GM12878 (cell line): Measurements from ENCODE around the gene NUDT1. TPM values are rescaled to one million over a fixed set of nuclear protein-coding genes. Genes with fewer than 3 reads are reported as not detected.

Source experiments
- ATAC-seq: fragments of 200-7000 bp; cut with Tn5 transposase; 3 replicates; pipeline ENCODE4 v1.9.1; 2020; ENCODE audit warnings: mild to moderate bottlenecking, moderate library complexity
- BruUV-seq: library from RNA; stranded (reverse); fragments of 400-500 nt; replicated peaks from 2 replicates; lab custom pipeline; 2021; lab: Mats Ljungman, UMichigan
- CTCF ChIA-PET: fragments of 300-600 bp; sonication (Branson Sonifier 250); formaldehyde crosslinking; extraction: SDS; loops from one replicate; lab custom pipeline; 2021; ENCODE audit warnings: inconsistent platforms; lab: Yijun Ruan, JAX
- POLR2A ChIA-PET: fragments of 350-600 bp; formaldehyde crosslinking; extraction: SDS; loops from one replicate; lab custom pipeline; 2021; ENCODE audit warnings: inconsistent platforms; lab: Charles Lee
- RAD21 ChIA-PET: fragments of 300-600 bp; sonication (Branson Sonifier 250); formaldehyde crosslinking; loops from one replicate; lab custom pipeline; 2023; ENCODE audit warnings: antibody characterized with exemption; ENCODE audit not compliant: unreplicated experiment; lab: Charles Lee
- SMC1A ChIA-PET: fragments of 300-600 bp; sonication (Branson Sonifier 250); formaldehyde crosslinking; loops from one replicate; lab custom pipeline; 2023; ENCODE audit not compliant: unreplicated experiment, uncharacterized antibody; lab: Charles Lee
- DNase-seq: peaks from one replicate; pipeline ENCODE4 v3.0.0-alpha.2; 2011; ENCODE audit warnings: low read depth, low spot score
- FAIRE-seq: peaks from 3 replicates; lab custom pipeline; 2011; peaks lifted over from hg19 to GRCh38; lab: Jason Lieb, UNC
- H2AFZ ChIP-seq: 2 replicates; pipeline ENCODE4 v1.6.0; 2011; ENCODE audit warnings: low read depth, low read length, control low read depth; ENCODE audit not compliant: control insufficient read depth
- H3K27ac ChIP-seq: 2 replicates; pipeline ENCODE4 v1.5.1; 2011; ENCODE audit warnings: control low read depth; ENCODE audit not compliant: control insufficient read depth, insufficient read depth
- H3K27me3 ChIP-seq, 2 experiments: replicated peaks in 1 of 2; 2 replicates each; pipeline versions ENCODE4 v1.6.0 to v1.6.1; 2011; ENCODE audit warnings: low read length in 1 of 2; ENCODE audit not compliant: control insufficient read depth in 2 of 2, insufficient read depth in 2 of 2
- H3K36me3 ChIP-seq, 2 experiments: 2 replicates each; pipeline ENCODE4 v1.5.1; 2011; ENCODE audit warnings: low read length in 1 of 2; ENCODE audit not compliant: control insufficient read depth in 2 of 2, insufficient read depth in 2 of 2
- H3K4me1 ChIP-seq: 2 replicates; pipeline ENCODE4 v1.6.1; 2011; ENCODE audit warnings: mild to moderate bottlenecking, low read length, moderate library complexity, mixed read lengths; ENCODE audit not compliant: control insufficient read depth, insufficient read depth
- H3K4me2 ChIP-seq: 2 replicates; pipeline ENCODE4 v1.6.0; 2011; ENCODE audit warnings: control low read depth; ENCODE audit not compliant: control insufficient read depth, insufficient read depth
- H3K4me3 ChIP-seq: fragments of 200-600 bp; sonication (generic); 2 replicates; pipeline ENCODE4 v1.5.1; 2016
- H3K79me2 ChIP-seq: 2 replicates; pipeline ENCODE4 v1.6.0; 2011; ENCODE audit warnings: low read length; ENCODE audit not compliant: control insufficient read depth, insufficient read depth
- H3K9ac ChIP-seq: 2 replicates; pipeline ENCODE4 v1.8.0; 2011; ENCODE audit warnings: low read length, control low read depth, mixed read lengths; ENCODE audit not compliant: control insufficient read depth, insufficient read depth
- H3K9me3 ChIP-seq: replicated peaks from 3 replicates; pipeline ENCODE4 v1.5.1; 2011; ENCODE audit warnings: mild to moderate bottlenecking, low read length; ENCODE audit not compliant: control insufficient read depth, insufficient read depth
- H4K20me1 ChIP-seq: 2 replicates; pipeline ENCODE4 v1.6.0; 2011; ENCODE audit not compliant: control insufficient read depth, insufficient read depth
- ATF7 ChIP-seq: fragments of 450-650 bp; IDR thresholded peaks from 2 replicates; pipeline ENCODE4 v1.6.1; 2016; ENCODE audit warnings: low read depth, mild to moderate bottlenecking
- BHLHE40 ChIP-seq, 2 experiments: fragments of 450-650 bp in 1 of 2; IDR thresholded peaks; 2 replicates each; pipeline ENCODE4 v1.6.1; 2011 to 2017; ENCODE audit warnings: low read depth in 2 of 2, borderline replicate concordance in 1 of 2, improper control_type of control experiment in 1 of 2, low read length in 1 of 2, mild to moderate bottlenecking in 1 of 2
- DPF2 ChIP-seq: fragments of 450-650 bp; IDR thresholded peaks from 2 replicates; pipeline ENCODE4 v1.6.1; 2017; ENCODE audit warnings: mild to moderate bottlenecking
- SPI1 ChIP-seq: IDR thresholded peaks from 2 replicates; pipeline ENCODE4 v1.6.1; 2011; ENCODE audit warnings: low read depth, mild to moderate bottlenecking, low read length, moderate library complexity, borderline replicate concordance; ENCODE audit not compliant: insufficient read depth
- SRF ChIP-seq, 2 experiments: IDR thresholded peaks; 2 replicates each; pipeline ENCODE4 v1.6.1; 2011; ENCODE audit warnings: low read depth in 2 of 2, low read length in 2 of 2, mild to moderate bottlenecking in 1 of 2, moderate library complexity in 1 of 2
- TCF7 ChIP-seq: IDR thresholded peaks from 2 replicates; pipeline ENCODE4 v1.6.1; 2014; ENCODE audit warnings: antibody characterized with exemption, borderline replicate concordance
- WGBS: methylation state at CpG from one replicate; pipeline ENCODE4 v1.1.6; 2016; ENCODE audit warnings: low lambda C conversion rate; ENCODE audit not compliant: insufficient replicate concordance, insufficient coverage; ENCODE audit errors: missing lambda C conversion rate; 5-methylcytosine and 5-hydroxymethylcytosine counted together
- in situ Hi-C: fragments of 300-500 bp; cut with MboI; formaldehyde crosslinking; loops from 9 replicates; pipeline ENCODE4 v1.14.3; 2018; ENCODE audit warnings: mixed read lengths
- intact Hi-C: fragments of 100-400 bp; cut with micrococcal nuclease; formaldehyde crosslinking; loops from one replicate; pipeline ENCODE4 v1.14.2; 2022; ENCODE audit not compliant: unreplicated experiment
- polyA plus RNA-seq, 11 experiments: library from polyadenylated mRNA; depleted of rRNA in 4 of 11; unstranded in 6 of 11; stranded (reverse) in 5 of 11; fragments of >200 nt; fragmentation: Nextera tagmentation in 4 of 11; fragmentation: Illumina TruSeq in 1 of 11; extraction: Ambion mirVana in 4 of 11; extraction: Trizol in 1 of 11; gene quantifications; 1 replicate in 1 of 11; 2 replicates in 10 of 11; pipeline versions ENCODE4 v1.2.1 to v1.2.3, GENCODE V29; 2011 to 2016; ENCODE audit warnings: inconsistent platforms in 2 of 11, missing spikeins in 2 of 11, low read depth in 1 of 11
- total RNA-seq, 4 experiments: library from RNA; depleted of rRNA in 3 of 4; stranded (reverse); fragments of >200 nt in 3 of 4; fragmentation: Illumina TruSeq in 1 of 4; extraction: Trizol in 1 of 4; gene quantifications; 2 replicates each; pipeline versions ENCODE4 v1.2.1 to v1.2.3, GENCODE V29; 2013 to 2021
- TF ChIP-seq, protein P1 (sequence below): IDR thresholded peaks from 2 replicates; pipeline ENCODE4 v1.6.1; 2012; ENCODE audit warnings: low read length, inconsistent platforms
- TF ChIP-seq, protein P2 (sequence below): IDR thresholded peaks from 2 replicates; pipeline ENCODE4 v1.6.1; 2012; ENCODE audit warnings: improper control_type of control experiment, low read depth, low read length; ENCODE audit not compliant: insufficient replicate concordance
- TF ChIP-seq, protein P3 (sequence below): IDR thresholded peaks from 2 replicates; pipeline ENCODE4 v1.6.1; 2012; ENCODE audit warnings: low read depth, low read length, improper control_type of control experiment
- TF ChIP-seq, protein P4 (sequence below): fragments of 450-650 bp; IDR thresholded peaks from 2 replicates; pipeline ENCODE4 v1.6.1; 2016; ENCODE audit warnings: mild to moderate bottlenecking

NUDT1 gene
- total and polyA plus RNA-seq, 10 of the 15 experiments (the other 5 are each of a cell fraction or from before 2014, with no cell fraction given), result 7.7 to 122 (median 59.2) TPM

DNA sequence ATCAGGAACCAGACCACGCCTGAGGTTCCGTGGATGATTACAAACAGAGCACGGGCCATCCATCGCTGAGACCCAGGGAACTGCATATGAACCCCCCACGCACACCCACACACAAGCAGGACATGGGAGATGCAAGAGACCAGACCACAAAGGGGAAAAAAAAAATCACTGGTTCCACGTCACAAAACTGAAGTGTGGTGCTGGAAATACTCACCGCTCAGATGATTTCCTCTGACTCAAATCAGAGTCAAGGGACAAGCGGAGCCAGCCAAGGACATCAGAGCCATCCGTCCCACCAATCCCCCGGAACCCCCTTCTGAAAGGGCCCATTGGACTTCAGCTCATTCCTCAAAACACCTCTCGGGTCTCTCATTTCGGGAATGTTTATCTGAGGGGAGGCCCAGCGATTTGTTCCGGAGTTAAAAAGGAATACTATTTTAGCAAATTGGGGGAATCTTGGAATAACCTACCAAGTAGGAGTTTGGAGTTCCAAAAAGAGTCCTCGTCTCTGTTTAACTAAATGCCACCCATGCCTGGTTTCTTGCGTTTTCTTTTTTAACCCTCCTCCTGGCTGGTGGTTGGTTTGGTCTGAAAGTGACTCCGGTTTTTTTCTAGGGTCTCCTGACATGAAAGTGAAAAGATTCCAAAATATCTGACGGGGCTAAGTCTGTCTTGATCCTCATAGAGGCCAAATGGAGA, 57.3 kb downstream of the NUDT1 start (continued):
- TF ChIP-seq, protein P1, sequence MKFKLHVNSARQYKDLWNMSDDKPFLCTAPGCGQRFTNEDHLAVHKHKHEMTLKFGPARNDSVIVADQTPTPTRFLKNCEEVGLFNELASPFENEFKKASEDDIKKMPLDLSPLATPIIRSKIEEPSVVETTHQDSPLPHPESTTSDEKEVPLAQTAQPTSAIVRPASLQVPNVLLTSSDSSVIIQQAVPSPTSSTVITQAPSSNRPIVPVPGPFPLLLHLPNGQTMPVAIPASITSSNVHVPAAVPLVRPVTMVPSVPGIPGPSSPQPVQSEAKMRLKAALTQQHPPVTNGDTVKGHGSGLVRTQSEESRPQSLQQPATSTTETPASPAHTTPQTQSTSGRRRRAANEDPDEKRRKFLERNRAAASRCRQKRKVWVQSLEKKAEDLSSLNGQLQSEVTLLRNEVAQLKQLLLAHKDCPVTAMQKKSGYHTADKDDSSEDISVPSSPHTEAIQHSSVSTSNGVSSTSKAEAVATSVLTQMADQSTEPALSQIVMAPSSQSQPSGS, result peak; percentile 68; the same call in 1 of the 2 replicates

DNA sequence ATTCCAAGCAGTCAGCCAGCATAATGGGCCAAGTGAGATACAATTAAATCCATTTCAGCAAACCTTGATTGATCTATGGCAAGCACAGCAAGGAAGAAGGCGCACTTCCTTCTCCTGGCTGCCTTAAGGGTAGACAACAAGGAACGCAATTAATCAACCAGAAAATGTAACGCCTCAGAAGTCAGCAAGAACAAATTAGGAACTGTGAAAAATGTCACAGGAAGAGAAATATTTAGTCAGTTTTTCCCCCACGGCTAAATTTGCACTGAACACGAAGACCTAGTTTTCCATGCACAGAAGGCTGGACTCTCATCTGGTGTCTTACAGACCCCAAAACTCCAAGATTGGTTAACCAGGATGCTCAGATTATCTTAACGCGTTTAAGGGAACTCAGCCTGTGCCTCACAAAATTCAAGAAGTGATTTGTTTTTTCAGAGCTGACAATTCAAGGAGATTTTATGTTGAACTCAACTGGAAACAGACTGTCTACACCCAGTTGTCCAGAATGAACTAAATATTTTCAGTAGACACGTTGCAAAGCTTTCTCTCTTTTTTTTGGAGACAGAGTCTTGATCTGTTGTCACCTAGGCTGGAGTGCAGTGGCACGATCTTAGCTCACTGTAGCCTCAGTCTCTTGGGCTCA, 58.0 kb downstream of the NUDT1 start:
- peak overlapping the region; percentile 62 for H3K9ac ChIP-seq
- peak overlapping the region; percentile 77 for H3K4me2 ChIP-seq
- in situ Hi-C loops (no loop called here), intact Hi-C loops (loop anchor here (1.0 to 5.0 kb wide), 2 partner anchors 63 to 107 kb away; no protein-coding TSS in a partner anchor)
- POLR2A ChIA-PET, result interaction anchor here (0.6 to 4.0 kb wide), 6 partner anchors 9 to 134 kb away, joined by 3 to 17 read pairs (median 8); partner anchors contain the start of gene SNX8
- H3K79me2 ChIP-seq, result peaks cover 71% of the 10 kb centered on the region
- peaks cover 48% of the 10 kb centered on the region for H3K4me1 ChIP-seq
- BruUV-seq, result no TSS peak
- peaks cover 0 to 8% of the 10 kb centered on the region in 2 experiments; a peak in 2 of 4 replicates for H3K36me3 ChIP-seq
- RAD21 ChIA-PET, result interaction anchor here (1.4 to 4.1 kb wide), 7 partner anchors 9 to 63 kb away, joined by 4 to 28 read pairs (median 9); partner anchors contain the start of gene SNX8
- ATAC-seq (peak; percentile 61), FAIRE-seq (peak; percentile 77), DNase-seq (no peak)
- no peak overlapping the region; the same call in 1 of the 2 replicates for H2AFZ ChIP-seq
- peak overlapping the region; percentile 80 for H3K27ac ChIP-seq
- SMC1A ChIA-PET, result interaction anchor here (0.8 to 4.3 kb wide), 12 partner anchors 10 to 106 kb away, joined by 3 to 22 read pairs (median 6); partner anchors contain the start of genes MRM2, NUDT1 and SNX8
- H3K27me3 ChIP-seq, result no peaks in the 10 kb centered on the region
- H4K20me1 ChIP-seq, result no peaks in the 10 kb centered on the region
- H3K9me3 ChIP-seq, result no peaks in the 10 kb centered on the region; the same call in 1 of the 3 replicates
- CTCF ChIA-PET, result interaction anchor here (0.6 to 4.4 kb wide), 13 partner anchors 8 to 168 kb away, joined by 3 to 19 read pairs (median 4); no protein-coding TSS in a partner anchor
- 1% methylated on average over 9 of the region's 9 CpGs for WGBS
- H3K4me3 ChIP-seq, result peak overlapping the region; percentile 68
- TF ChIP-seq SRF (IDR thresholded peaks at IDR 0.05; ENCODE audit: low read depth in 2 of 2, low read length in 2 of 2) (no peak), TCF7 (no peak), SPI1 (peak; percentile 80), ATF7 (no peak), BHLHE40 (IDR thresholded peaks at IDR 0.05; ENCODE audit: borderline replicate concordance in 1 of 2, low read depth in 2 of 2, low read length in 1 of 2) (0 out of 4 replicates have a peak, but pooled peaks of 1 of the 2 experiments have one; percentile 24), DPF2 (peak; percentile 62; the same call in 1 of the 2 replicates)
- TF ChIP-seq, protein P2, sequence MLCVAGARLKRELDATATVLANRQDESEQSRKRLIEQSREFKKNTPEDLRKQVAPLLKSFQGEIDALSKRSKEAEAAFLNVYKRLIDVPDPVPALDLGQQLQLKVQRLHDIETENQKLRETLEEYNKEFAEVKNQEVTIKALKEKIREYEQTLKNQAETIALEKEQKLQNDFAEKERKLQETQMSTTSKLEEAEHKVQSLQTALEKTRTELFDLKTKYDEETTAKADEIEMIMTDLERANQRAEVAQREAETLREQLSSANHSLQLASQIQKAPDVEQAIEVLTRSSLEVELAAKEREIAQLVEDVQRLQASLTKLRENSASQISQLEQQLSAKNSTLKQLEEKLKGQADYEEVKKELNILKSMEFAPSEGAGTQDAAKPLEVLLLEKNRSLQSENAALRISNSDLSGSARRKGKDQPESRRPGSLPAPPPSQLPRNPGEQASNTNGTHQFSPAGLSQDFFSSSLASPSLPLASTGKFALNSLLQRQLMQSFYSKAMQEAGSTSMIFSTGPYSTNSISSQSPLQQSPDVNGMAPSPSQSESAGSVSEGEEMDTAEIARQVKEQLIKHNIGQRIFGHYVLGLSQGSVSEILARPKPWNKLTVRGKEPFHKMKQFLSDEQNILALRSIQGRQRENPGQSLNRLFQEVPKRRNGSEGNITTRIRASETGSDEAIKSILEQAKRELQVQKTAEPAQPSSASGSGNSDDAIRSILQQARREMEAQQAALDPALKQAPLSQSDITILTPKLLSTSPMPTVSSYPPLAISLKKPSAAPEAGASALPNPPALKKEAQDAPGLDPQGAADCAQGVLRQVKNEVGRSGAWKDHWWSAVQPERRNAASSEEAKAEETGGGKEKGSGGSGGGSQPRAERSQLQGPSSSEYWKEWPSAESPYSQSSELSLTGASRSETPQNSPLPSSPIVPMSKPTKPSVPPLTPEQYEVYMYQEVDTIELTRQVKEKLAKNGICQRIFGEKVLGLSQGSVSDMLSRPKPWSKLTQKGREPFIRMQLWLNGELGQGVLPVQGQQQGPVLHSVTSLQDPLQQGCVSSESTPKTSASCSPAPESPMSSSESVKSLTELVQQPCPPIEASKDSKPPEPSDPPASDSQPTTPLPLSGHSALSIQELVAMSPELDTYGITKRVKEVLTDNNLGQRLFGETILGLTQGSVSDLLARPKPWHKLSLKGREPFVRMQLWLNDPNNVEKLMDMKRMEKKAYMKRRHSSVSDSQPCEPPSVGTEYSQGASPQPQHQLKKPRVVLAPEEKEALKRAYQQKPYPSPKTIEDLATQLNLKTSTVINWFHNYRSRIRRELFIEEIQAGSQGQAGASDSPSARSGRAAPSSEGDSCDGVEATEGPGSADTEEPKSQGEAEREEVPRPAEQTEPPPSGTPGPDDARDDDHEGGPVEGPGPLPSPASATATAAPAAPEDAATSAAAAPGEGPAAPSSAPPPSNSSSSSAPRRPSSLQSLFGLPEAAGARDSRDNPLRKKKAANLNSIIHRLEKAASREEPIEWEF, result peak; percentile 84
- TF ChIP-seq, protein P3, sequence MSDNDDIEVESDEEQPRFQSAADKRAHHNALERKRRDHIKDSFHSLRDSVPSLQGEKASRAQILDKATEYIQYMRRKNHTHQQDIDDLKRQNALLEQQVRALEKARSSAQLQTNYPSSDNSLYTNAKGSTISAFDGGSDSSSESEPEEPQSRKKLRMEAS, result 0 out of 2 replicates have a peak, but pooled peaks have one; percentile 22
- TF ChIP-seq, protein P4, sequence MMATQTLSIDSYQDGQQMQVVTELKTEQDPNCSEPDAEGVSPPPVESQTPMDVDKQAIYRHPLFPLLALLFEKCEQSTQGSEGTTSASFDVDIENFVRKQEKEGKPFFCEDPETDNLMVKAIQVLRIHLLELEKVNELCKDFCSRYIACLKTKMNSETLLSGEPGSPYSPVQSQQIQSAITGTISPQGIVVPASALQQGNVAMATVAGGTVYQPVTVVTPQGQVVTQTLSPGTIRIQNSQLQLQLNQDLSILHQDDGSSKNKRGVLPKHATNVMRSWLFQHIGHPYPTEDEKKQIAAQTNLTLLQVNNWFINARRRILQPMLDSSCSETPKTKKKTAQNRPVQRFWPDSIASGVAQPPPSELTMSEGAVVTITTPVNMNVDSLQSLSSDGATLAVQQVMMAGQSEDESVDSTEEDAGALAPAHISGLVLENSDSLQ, result peak; percentile 88
